ENCODE data around the gene OPA3.

OPA3 gene

DNA sequence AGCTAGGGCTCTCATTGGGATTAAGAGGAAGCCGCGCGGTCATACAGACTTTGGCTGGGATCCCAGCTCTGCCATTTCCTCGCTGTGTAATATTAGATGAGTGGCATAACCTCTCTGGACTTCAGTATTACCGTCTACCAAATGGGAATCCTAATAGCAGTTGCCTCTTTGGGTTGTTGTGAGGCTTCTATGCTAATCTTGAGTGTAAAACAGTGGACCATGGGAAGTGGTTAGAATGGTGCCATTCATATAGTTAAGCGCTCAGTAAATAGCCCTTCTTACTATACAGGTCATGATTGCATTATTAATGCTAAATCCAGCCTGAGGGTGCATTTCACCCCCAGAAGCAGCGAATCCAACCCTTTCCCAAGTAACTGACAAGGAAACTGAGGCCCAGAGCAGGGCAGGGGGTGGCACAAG, 566 bp upstream of the OPA3 start:
- H3K27ac ChIP-seq (ENCODE audit: low read length), result no peak overlapping the region
- WGBS (ENCODE audit: insufficient coverage, insufficient read length), result no CpG with 5 or more reads among the region's 7 CpGs
- no peaks in the 10 kb centered on the region for H3K9me3 ChIP-seq (ENCODE audit: control insufficient read depth, insufficient read depth, low read length)
- H3K36me3 ChIP-seq (ENCODE audit: control insufficient read depth, insufficient read depth, low read length), result no peaks in the 10 kb centered on the region
- peak overlapping the region; percentile 25; the same call in 1 of the 2 replicates for H3K4me3 ChIP-seq (ENCODE audit: low read length)
- H3K27me3 ChIP-seq (ENCODE audit: control insufficient read depth, insufficient read depth, low read length), result no peaks in the 10 kb centered on the region
- DNase-seq (ENCODE audit: low read depth, low spot score), result no peak
- H3K4me1 ChIP-seq (ENCODE audit: control insufficient read depth, insufficient read depth, low read length), result peaks cover 2% of the 10 kb centered on the region; the same call in 1 of the 2 replicates

DNA sequence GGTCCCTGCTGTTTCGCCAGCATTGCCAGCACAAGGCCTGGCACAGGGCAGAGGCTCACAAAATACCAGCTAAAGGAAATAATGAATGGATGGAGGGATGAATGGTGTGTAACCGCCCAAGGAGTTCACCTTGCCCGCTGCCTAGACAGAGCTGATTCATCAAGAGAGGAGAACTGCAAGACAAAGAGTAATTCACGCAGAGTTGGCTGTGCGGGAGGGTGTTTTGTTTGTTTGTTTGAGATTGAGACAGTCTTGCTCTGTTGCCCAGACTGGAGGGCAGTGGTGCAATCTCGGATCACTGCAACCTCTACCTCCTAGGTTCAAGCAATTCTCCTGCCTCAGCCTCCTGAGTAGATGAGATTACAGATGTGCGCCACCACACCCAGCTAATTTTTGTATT, 3.0 kb downstream of the OPA3 start:
- no peaks in the 10 kb centered on the region for H3K36me3 ChIP-seq (ENCODE audit: control insufficient read depth, insufficient read depth, low read length)
- peaks cover 6% of the 10 kb centered on the region for H3K4me1 ChIP-seq (ENCODE audit: control insufficient read depth, insufficient read depth, low read length)
- no peaks in the 10 kb centered on the region for H3K27me3 ChIP-seq (ENCODE audit: control insufficient read depth, insufficient read depth, low read length)
- H3K9me3 ChIP-seq (ENCODE audit: control insufficient read depth, insufficient read depth, low read length), result no peaks in the 10 kb centered on the region
- no CpG with 5 or more reads among the region's 7 CpGs for WGBS (ENCODE audit: insufficient coverage, insufficient read length)
- H3K27ac ChIP-seq (ENCODE audit: low read length), result no peak overlapping the region
- H3K4me3 ChIP-seq (ENCODE audit: low read length), result no peak overlapping the region
- no peak for DNase-seq (ENCODE audit: low read depth, low spot score)

DNA sequence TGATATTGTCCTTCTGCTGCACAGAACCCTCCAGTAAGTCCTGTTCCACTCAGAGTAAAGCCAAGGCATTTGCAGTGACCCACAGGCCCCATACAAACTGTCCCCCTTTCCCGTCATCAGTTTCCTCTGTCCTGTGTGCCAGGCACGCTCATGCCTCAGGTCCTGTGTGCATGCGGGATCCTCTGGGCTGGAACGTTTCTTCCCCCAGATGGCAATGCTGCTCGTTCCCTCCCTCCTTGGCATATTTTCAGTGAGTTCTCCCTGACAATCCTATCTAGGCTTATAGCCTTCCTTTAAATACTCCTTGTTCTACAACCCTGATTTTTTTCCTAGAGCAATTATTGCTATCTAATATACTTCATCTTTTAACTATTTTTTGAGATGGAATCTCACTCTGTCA, 5.7 kb downstream of the OPA3 start:
- Histone ChIP-seq H3K4me1 (ENCODE audit: control insufficient read depth, insufficient read depth, low read length) (peaks cover 5% of the 10 kb centered on the region), H3K27ac (ENCODE audit: low read length) (no peak overlapping the region), H3K4me3 (ENCODE audit: low read length) (no peak overlapping the region), H3K27me3 (ENCODE audit: control insufficient read depth, insufficient read depth, low read length) (no peaks in the 10 kb centered on the region), H3K36me3 (ENCODE audit: control insufficient read depth, insufficient read depth, low read length) (no peaks in the 10 kb centered on the region), H3K9me3 (ENCODE audit: control insufficient read depth, insufficient read depth, low read length) (no peaks in the 10 kb centered on the region)
- no CpG with 5 or more reads among the region's 5 CpGs for WGBS (ENCODE audit: insufficient coverage, insufficient read length)
- DNase-seq (ENCODE audit: low read depth, low spot score), result no peak

DNA sequence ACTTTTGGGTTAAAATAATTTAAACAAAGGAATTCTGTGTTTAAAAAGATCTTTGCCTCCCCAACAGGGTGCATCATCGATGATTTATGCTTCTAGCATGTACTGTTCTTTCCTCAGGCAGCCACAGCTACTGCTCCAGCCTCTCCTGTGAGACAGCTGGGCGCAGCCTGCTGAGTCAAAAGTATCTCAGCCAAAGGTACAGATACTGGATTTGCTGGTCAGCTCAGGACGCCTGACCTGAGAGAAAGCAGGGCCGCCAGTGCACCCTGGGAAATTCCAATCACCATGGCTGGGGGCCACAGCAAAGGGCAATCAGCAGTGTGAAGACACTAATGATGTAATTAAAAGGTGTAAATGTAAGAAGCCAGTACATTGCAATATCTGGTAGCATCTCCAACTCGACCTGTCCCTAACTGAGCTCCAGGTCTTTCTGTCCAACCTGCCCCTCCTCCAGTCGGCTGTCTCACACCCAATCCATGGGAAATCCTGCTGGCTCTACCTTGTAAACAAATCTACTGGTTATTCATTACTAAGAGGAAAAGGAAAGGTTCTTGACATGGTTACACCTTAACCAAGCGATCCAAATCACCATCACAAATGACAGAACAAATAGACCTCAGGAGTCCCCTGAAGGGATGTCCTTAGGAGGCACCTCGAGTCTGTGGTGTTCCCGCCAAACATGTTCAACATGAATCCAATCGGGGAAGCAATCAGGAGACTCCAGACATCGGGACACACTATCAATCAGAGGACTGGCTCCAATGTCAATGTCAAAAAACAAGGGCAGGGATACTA, 7.3 kb downstream of the OPA3 start:
- H3K4me1 ChIP-seq (ENCODE audit: control insufficient read depth, insufficient read depth, low read length), result peaks cover 5% of the 10 kb centered on the region
- DNase-seq (ENCODE audit: low read depth, low spot score), result no peak
- no peak overlapping the region for H3K4me3 ChIP-seq (ENCODE audit: low read length)
- H3K27me3 ChIP-seq (ENCODE audit: control insufficient read depth, insufficient read depth, low read length), result no peaks in the 10 kb centered on the region
- H3K9me3 ChIP-seq (ENCODE audit: control insufficient read depth, insufficient read depth, low read length), result no peaks in the 10 kb centered on the region
- no CpG with 5 or more reads among the region's 11 CpGs for WGBS (ENCODE audit: insufficient coverage, insufficient read length)
- H3K36me3 ChIP-seq (ENCODE audit: control insufficient read depth, insufficient read depth, low read length), result no peaks in the 10 kb centered on the region
- H3K27ac ChIP-seq (ENCODE audit: low read length), result no peak overlapping the region

DNA sequence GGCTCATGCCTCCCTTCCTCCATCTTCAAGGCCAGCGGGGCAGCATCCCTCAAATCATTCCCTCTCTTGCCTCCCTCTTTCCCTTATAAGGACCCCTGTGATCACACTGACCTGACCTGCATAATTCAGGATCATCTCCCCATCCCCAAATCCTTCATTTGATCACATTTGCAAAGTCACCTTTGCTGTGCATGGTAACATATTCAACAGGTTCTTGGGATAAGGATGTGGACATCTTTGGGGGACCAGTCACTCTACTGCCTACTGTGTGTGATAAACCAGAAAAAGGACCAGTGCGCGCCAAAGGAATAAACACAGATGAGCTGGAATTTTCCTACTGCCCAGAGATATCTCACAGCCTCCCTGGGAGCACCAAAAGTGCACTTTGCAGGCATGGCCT, 7.9 kb downstream of the OPA3 start:
- Histone ChIP-seq H3K9me3 (ENCODE audit: control insufficient read depth, insufficient read depth, low read length) (no peaks in the 10 kb centered on the region), H3K36me3 (ENCODE audit: control insufficient read depth, insufficient read depth, low read length) (no peaks in the 10 kb centered on the region), H3K4me3 (ENCODE audit: low read length) (no peak overlapping the region), H3K27ac (ENCODE audit: low read length) (no peak overlapping the region), H3K27me3 (ENCODE audit: control insufficient read depth, insufficient read depth, low read length) (no peaks in the 10 kb centered on the region), H3K4me1 (ENCODE audit: control insufficient read depth, insufficient read depth, low read length) (peaks cover 5% of the 10 kb centered on the region)
- no peak for DNase-seq (ENCODE audit: low read depth, low spot score)
- WGBS (ENCODE audit: insufficient coverage, insufficient read length), result no CpG with 5 or more reads among the region's 3 CpGs

DNA sequence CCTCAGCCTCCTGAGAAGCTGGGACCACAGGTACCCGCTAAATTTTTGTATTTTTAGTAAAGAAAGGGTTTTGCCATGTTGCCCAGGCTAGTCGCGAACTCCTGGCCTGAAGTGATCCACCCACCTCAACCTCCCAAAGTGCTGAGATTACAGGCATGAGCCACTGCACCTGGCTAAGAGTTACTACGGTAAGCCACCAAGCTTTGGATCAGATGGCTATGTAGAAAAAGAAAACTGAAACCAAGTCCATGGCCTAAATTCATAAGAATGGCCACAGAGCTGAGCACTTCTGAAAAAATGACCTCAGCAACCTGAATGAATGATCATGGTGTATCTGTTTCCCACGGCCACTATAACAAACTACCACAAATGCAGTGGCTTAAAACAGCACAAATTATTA, 9.4 kb downstream of the OPA3 start:
- Histone ChIP-seq H3K36me3 (ENCODE audit: control insufficient read depth, insufficient read depth, low read length) (no peaks in the 10 kb centered on the region), H3K4me1 (ENCODE audit: control insufficient read depth, insufficient read depth, low read length) (peaks cover 5% of the 10 kb centered on the region), H3K27ac (ENCODE audit: low read length) (no peak overlapping the region), H3K9me3 (ENCODE audit: control insufficient read depth, insufficient read depth, low read length) (no peaks in the 10 kb centered on the region), H3K27me3 (ENCODE audit: control insufficient read depth, insufficient read depth, low read length) (no peaks in the 10 kb centered on the region), H3K4me3 (ENCODE audit: low read length) (no peak overlapping the region)
- DNase-seq (ENCODE audit: low read depth, low spot score), result no peak
- no CpG with 5 or more reads among the region's 5 CpGs for WGBS (ENCODE audit: insufficient coverage, insufficient read length)

DNA sequence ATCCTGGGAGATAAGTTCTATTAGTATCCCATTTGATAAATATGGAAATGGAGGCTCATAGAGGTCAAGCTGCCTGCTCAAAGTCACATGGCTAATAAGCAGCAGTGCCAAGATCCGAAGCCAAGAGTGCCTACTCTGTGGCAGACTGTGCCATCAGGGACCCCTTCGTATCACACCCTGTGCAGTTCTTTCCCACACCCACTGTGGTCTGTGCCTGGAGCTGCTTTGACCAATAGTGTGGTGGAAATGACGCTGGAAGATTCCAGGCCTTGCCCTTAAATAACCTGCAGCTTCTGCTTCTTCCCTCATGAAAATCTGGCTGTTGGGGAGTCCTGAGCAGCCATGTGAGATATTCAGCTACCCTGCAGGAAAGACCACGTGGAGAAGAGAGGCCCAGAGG, 10.1 kb downstream of the OPA3 start:
- peaks cover 5% of the 10 kb centered on the region for H3K4me1 ChIP-seq (ENCODE audit: control insufficient read depth, insufficient read depth, low read length)
- no peaks in the 10 kb centered on the region for H3K27me3 ChIP-seq (ENCODE audit: control insufficient read depth, insufficient read depth, low read length)
- WGBS (ENCODE audit: insufficient coverage, insufficient read length), result no CpG with 5 or more reads among the region's 4 CpGs
- H3K27ac ChIP-seq (ENCODE audit: low read length), result no peak overlapping the region
- no peaks in the 10 kb centered on the region for H3K9me3 ChIP-seq (ENCODE audit: control insufficient read depth, insufficient read depth, low read length)
- DNase-seq (ENCODE audit: low read depth, low spot score), result no peak
- no peaks in the 10 kb centered on the region for H3K36me3 ChIP-seq (ENCODE audit: control insufficient read depth, insufficient read depth, low read length)
- H3K4me3 ChIP-seq (ENCODE audit: low read length), result no peak overlapping the region

DNA sequence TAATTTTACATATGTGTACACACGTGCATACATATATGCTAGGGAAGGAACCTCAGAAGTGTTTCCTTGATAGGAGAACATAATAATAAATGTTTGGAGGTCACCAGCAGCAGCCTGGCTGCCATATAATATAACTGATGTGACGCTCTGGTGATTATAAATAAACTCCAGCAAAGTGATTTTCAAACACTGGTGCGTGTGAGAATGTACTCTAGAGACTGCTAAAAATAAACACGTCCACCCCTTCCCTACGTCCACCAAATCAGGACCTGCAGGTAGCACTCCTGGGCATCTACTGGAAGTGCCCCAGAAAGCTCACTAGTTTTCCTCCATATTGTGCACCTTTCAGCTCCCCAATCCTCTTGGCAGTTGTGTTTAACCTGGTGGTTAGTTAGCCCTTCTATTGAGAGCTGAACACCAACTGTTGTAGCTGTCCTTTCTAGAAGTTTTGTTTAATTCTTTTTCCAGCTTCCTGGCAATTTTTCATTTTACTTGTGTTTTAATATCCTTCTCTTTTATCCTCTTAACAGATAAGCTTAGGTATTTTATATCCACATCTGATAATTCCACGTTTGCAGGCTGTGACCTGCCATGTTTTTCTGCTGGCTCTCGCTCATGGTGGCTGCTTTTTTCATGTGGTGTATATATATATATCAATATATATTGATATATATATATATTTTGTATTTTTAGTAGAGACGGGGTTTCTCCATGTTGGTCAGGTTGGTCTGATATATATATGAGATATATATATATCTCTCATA, 13.0 kb downstream of the OPA3 start:
- Histone ChIP-seq H3K9me3 (ENCODE audit: control insufficient read depth, insufficient read depth, low read length) (no peaks in the 10 kb centered on the region), H3K4me3 (ENCODE audit: low read length) (no peak overlapping the region), H3K4me1 (ENCODE audit: control insufficient read depth, insufficient read depth, low read length) (no peaks in the 10 kb centered on the region), H3K27ac (ENCODE audit: low read length) (no peak overlapping the region), H3K36me3 (ENCODE audit: control insufficient read depth, insufficient read depth, low read length) (no peaks in the 10 kb centered on the region), H3K27me3 (ENCODE audit: control insufficient read depth, insufficient read depth, low read length) (no peaks in the 10 kb centered on the region)
- WGBS (ENCODE audit: insufficient coverage, insufficient read length), result no CpG with 5 or more reads among the region's 8 CpGs
- DNase-seq (ENCODE audit: low read depth, low spot score), result no peak

DNA sequence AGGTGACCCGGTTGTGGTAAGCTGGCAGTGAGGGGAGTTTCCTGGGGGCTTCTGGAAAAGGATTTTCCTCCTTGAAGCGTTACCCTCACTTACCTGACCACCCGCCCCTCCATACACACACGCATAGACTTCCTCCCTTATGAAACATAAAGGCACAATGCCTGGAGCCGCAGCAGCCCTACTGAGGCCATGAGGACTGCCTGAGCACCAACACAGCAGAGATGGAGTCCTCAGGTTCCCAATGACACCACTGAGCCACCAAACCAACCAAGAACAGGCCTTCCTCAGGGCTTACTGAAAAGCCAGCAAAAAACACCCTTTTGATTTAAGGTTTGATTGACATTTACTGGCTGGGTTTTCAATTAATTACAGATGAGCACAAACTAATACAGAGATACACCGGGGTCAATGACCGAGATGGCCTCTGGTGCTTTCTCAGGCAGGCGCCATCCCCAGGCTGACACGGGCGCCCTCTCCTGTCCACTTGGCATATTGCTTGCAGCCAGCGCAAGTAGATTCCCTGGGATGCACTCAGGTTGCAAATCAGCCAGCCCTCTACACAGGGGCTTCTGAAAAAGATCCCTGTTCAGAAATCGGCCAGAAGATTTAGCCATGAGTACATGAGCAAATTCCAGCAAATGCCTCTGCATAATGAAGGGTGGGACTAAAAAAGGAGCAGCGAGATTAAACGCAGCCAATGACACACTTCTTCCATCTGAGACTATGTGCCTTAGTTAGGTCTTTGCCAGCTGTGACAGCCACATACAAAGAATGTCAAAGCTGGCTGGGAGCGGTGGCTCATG, 14.8 kb downstream of the OPA3 start:
- Histone ChIP-seq H3K4me1 (ENCODE audit: control insufficient read depth, insufficient read depth, low read length) (no peaks in the 10 kb centered on the region), H3K9me3 (ENCODE audit: control insufficient read depth, insufficient read depth, low read length) (no peaks in the 10 kb centered on the region), H3K4me3 (ENCODE audit: low read length) (no peak overlapping the region), H3K27ac (ENCODE audit: low read length) (no peak overlapping the region), H3K36me3 (ENCODE audit: control insufficient read depth, insufficient read depth, low read length) (no peaks in the 10 kb centered on the region), H3K27me3 (ENCODE audit: control insufficient read depth, insufficient read depth, low read length) (no peaks in the 10 kb centered on the region)
- no CpG with 5 or more reads among the region's 15 CpGs for WGBS (ENCODE audit: insufficient coverage, insufficient read length)
- no peak for DNase-seq (ENCODE audit: low read depth, low spot score)

DNA sequence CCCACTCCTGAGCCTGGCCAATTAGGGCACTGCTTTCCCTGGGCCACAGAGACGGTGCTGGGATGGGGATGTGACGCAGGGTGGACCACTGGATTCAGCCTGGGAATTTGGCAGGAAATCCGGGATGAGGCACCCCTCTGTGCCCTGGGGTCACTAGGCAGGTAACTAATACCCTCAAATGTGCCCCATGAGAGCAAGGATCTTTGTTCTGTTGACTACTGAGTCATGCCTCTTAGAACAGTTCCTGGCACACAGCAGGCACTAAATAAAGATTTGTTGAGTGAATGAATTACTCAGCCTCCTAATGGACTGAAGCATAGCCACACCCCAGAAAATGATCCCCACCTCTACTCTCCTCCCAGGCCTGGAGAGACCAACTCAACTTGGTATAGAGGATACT, 15.9 kb downstream of the OPA3 start:
- no CpG with 5 or more reads among the region's 3 CpGs for WGBS (ENCODE audit: insufficient coverage, insufficient read length)
- Histone ChIP-seq H3K4me1 (ENCODE audit: control insufficient read depth, insufficient read depth, low read length) (peaks cover 3% of the 10 kb centered on the region; the same call in 1 of the 2 replicates), H3K36me3 (ENCODE audit: control insufficient read depth, insufficient read depth, low read length) (no peaks in the 10 kb centered on the region), H3K4me3 (ENCODE audit: low read length) (no peak overlapping the region), H3K27ac (ENCODE audit: low read length) (no peak overlapping the region), H3K27me3 (ENCODE audit: control insufficient read depth, insufficient read depth, low read length) (no peaks in the 10 kb centered on the region), H3K9me3 (ENCODE audit: control insufficient read depth, insufficient read depth, low read length) (no peaks in the 10 kb centered on the region)
- no peak for DNase-seq (ENCODE audit: low read depth, low spot score)
